Neural cell (in vitro differentiated cells): ENCODE results near the gene PDS5A. TPM values are rescaled to one million over a fixed set of nuclear protein-coding genes. Genes with fewer than 3 reads are reported as not detected.
"Not testable (repeated sequence)": the region's sequence is repeated elsewhere in the genome, so short reads cannot be mapped to it uniquely, and the experiment has no call there.

Source experiments
- H2AFZ ChIP-seq: fragments of 200-600, 300-800 bp; sonication (generic), shearing (Covaris generic); 2 replicates; pipeline ENCODE4 v1.6.0; 2014; ENCODE audit warnings: low read depth, mild to moderate bottlenecking, antibody characterized with exemption, low read length, moderate library complexity
- H3F3A ChIP-seq: fragments of 200-600 bp; shearing (Covaris generic); 2 replicates; pipeline ENCODE4 v1.6.1; 2016; ENCODE audit warnings: mild to moderate bottlenecking, moderate library complexity, mixed read lengths, antibody characterized with exemption, low read length; ENCODE audit not compliant: insufficient read depth, poor library complexity, severe bottlenecking
- H3K27ac ChIP-seq: fragments of 200-600, 300-800 bp; sonication (generic), shearing (Covaris generic); 2 replicates; pipeline ENCODE4 v1.5.1; 2014; ENCODE audit warnings: mild to moderate bottlenecking, low read length, moderate library complexity
- H3K27me3 ChIP-seq: fragments of 300-800, 200-600 bp; sonication (generic), shearing (Covaris generic); 2 replicates; pipeline ENCODE4 v1.6.0; 2014; ENCODE audit warnings: mild to moderate bottlenecking, low read depth, low read length, moderate library complexity; ENCODE audit not compliant: insufficient read depth
- H3K36me3 ChIP-seq: fragments of 300-800, 200-600 bp; sonication (generic), shearing (Covaris generic); 2 replicates; pipeline ENCODE4 v1.5.1; 2014; ENCODE audit warnings: mild to moderate bottlenecking, antibody characterized with exemption, low read length, moderate library complexity; ENCODE audit not compliant: insufficient read depth
- H3K4me2 ChIP-seq: fragments of 300-800, 200-600 bp; sonication (generic), shearing (Covaris generic); 2 replicates; pipeline ENCODE4 v1.6.0; 2014; ENCODE audit warnings: mild to moderate bottlenecking, low read length
- H3K4me3 ChIP-seq: fragments of 300-800, 200-600 bp; sonication (generic), shearing (Covaris generic); 2 replicates; pipeline ENCODE4 v1.5.1; 2014; ENCODE audit warnings: mild to moderate bottlenecking, low read length, moderate library complexity
- H3K79me2 ChIP-seq: fragments of 200-600 bp; shearing (Covaris generic); replicated peaks from 2 replicates; pipeline ENCODE4 v1.6.0; 2014; ENCODE audit warnings: mild to moderate bottlenecking, low read length, moderate library complexity; ENCODE audit not compliant: insufficient read depth
- H3K9ac ChIP-seq: fragments of 300-800, 200-600 bp; sonication (generic), shearing (Covaris generic); 2 replicates; pipeline ENCODE4 v1.6.1; 2016; ENCODE audit warnings: mild to moderate bottlenecking, low read length, mixed read lengths
- H3K9me2 ChIP-seq: fragments of 200-600 bp; shearing (Covaris generic); 2 replicates; pipeline ENCODE4 v1.6.1; 2016; ENCODE audit warnings: mild to moderate bottlenecking, low read length, mixed read lengths; ENCODE audit not compliant: insufficient read depth
- H3K9me3 ChIP-seq: fragments of 200-600, 300-800 bp; sonication (generic), shearing (Covaris generic); 2 replicates; pipeline ENCODE4 v1.6.1; 2016; ENCODE audit warnings: mild to moderate bottlenecking, mixed run types, low read length, moderate library complexity, mixed read lengths
- H4K20me1 ChIP-seq: fragments of 200-600 bp; shearing (Covaris generic); 2 replicates; pipeline ENCODE4 v1.6.1; 2016; ENCODE audit warnings: mild to moderate bottlenecking, mixed run types; ENCODE audit not compliant: insufficient read depth
- CTCF ChIP-seq: fragments of 450-650 bp; IDR thresholded peaks from 2 replicates; pipeline ENCODE4 v1.5.1; 2014; ENCODE audit warnings: antibody characterized with exemption, mild to moderate bottlenecking, moderate library complexity; ENCODE audit not compliant: poor library complexity, severe bottlenecking
- EP300 ChIP-seq: fragments of 450-650 bp; conservative IDR thresholded peaks from 2 replicates; pipeline ENCODE4 v1.6.1; 2014; ENCODE audit warnings: antibody characterized with exemption, mild to moderate bottlenecking, moderate library complexity; ENCODE audit not compliant: poor library complexity, severe bottlenecking
- EZH2 ChIP-seq: fragments of 200-600, 300-800 bp; shearing (Covaris generic), sonication (generic); IDR thresholded peaks from 2 replicates; pipeline ENCODE4 v1.6.1; 2014; ENCODE audit warnings: antibody characterized with exemption, low read length, borderline replicate concordance, mild to moderate bottlenecking; ENCODE audit not compliant: insufficient read depth, poor library complexity, severe bottlenecking
- MXI1 ChIP-seq: fragments of 450-650 bp; conservative IDR thresholded peaks from 2 replicates; pipeline ENCODE4 v1.6.1; 2014; ENCODE audit warnings: antibody characterized with exemption, mild to moderate bottlenecking; ENCODE audit not compliant: poor library complexity, severe bottlenecking
- POLR2AphosphoS5 ChIP-seq: IDR thresholded peaks from 2 replicates; pipeline ENCODE4 v1.6.1; 2012
- RAD21 ChIP-seq: fragments of 450-650 bp; conservative IDR thresholded peaks from 2 replicates; pipeline ENCODE4 v1.6.1; 2014; ENCODE audit warnings: antibody characterized with exemption, mild to moderate bottlenecking, moderate library complexity
- REST ChIP-seq: IDR thresholded peaks from 2 replicates; pipeline ENCODE4 v1.6.1; 2012; ENCODE audit warnings: borderline replicate concordance
- SMC3 ChIP-seq: fragments of 450-650 bp; conservative IDR thresholded peaks from 2 replicates; pipeline ENCODE4 v1.6.1; 2014; ENCODE audit warnings: antibody characterized with exemption, mild to moderate bottlenecking, moderate library complexity; ENCODE audit not compliant: poor library complexity
- TAF1 ChIP-seq: IDR thresholded peaks from 2 replicates; pipeline ENCODE4 v1.6.1; 2012; ENCODE audit warnings: low read depth
- polyA minus RNA-seq: library from RNA; depleted of rRNA, polyadenylated mRNA; stranded (reverse); fragments of >200 nt; gene quantifications from 2 replicates; pipeline ENCODE4 v1.2.3, GENCODE V29; 2014
- polyA plus RNA-seq: library from polyadenylated mRNA; depleted of rRNA; stranded (reverse); fragments of >200 nt; gene quantifications from 2 replicates; pipeline ENCODE4 v1.2.3, GENCODE V29; 2014

The PDS5A gene
- polyA plus RNA-seq (43.7 and 46.3 TPM in 2 replicates), polyA minus RNA-seq (102 and 119 TPM in 2 replicates)

GRCh38 chr4:39977489-39978377 lies at the start of gene PDS5A:
Gene PDS5A, minus strand, starts transcription at chr4:39977911. Its CDS starts 1,334 bp downstream, at chr4:39976577.
- Histone ChIP-seq H3F3A (no peaks in the 10 kb centered on the region), H4K20me1 (no peaks in the 10 kb centered on the region), H3K4me2 (peak within 1 kb of the TSS; percentile 78), H3K4me3 (peak within 1 kb of the TSS; percentile 97), H3K27ac (peak within 1 kb of the TSS; percentile 75), H3K9me2 (no peaks in the 10 kb centered on the region), H3K79me2 (peaks cover 35% of the 10 kb centered on the region), H3K36me3 (peaks cover 5% of the 10 kb centered on the region), H3K9me3 (no peaks in the 10 kb centered on the region), H3K27me3 (no peaks in the 10 kb centered on the region), H3K9ac (peak within 1 kb of the TSS; percentile 85), H2AFZ (peak within 1 kb of the TSS; percentile 65)
- TF ChIP-seq EP300, result peak; percentile 72
- peak; percentile 80 for TF ChIP-seq SMC3
- TF ChIP-seq CTCF, result peak; percentile 99
- TF ChIP-seq RAD21, result peak; percentile 71
- TF ChIP-seq MXI1, result peak; percentile 75
- peak; percentile 35 for TF ChIP-seq POLR2AphosphoS5
- TF ChIP-seq TAF1, result no peak
- TF ChIP-seq EZH2, result no peak
- no peak for TF ChIP-seq REST

- H3K9me2 ChIP-seq, H3K27ac ChIP-seq, H3K27me3 ChIP-seq: not testable (repeated sequence)
Measured at GRCh38 chr4:40024049-40024448, 46.3 kb upstream of the PDS5A start.

GRCh38 chr4:40021116-40021515 lies 43.4 kb upstream of the PDS5A start:
- not testable (repeated sequence) for H3K36me3 ChIP-seq

More at GRCh38 chr4:40024049-40024448, 46.3 kb upstream of the PDS5A start:
- H3K4me2 ChIP-seq, H3K9me3 ChIP-seq, H3K79me2 ChIP-seq, H4K20me1 ChIP-seq, H3K9ac ChIP-seq, H3F3A ChIP-seq, H2AFZ ChIP-seq, H3K36me3 ChIP-seq, H3K4me3 ChIP-seq: not testable (repeated sequence)

More at GRCh38 chr4:40021116-40021515, 43.4 kb upstream of the PDS5A start:
- not testable (repeated sequence) for H3F3A ChIP-seq, H3K79me2 ChIP-seq, H3K4me2 ChIP-seq, H2AFZ ChIP-seq, H3K9ac ChIP-seq, H3K27me3 ChIP-seq, H3K4me3 ChIP-seq, H3K9me2 ChIP-seq, H3K9me3 ChIP-seq, H3K27ac ChIP-seq, H4K20me1 ChIP-seq
